ENCODE measurements around the gene GIGYF1. TPM values are rescaled to one million over a fixed set of nuclear protein-coding genes. Genes with fewer than 3 reads are reported as not detected.
A peak's percentile ranks its signal among the peaks of the same experiment; 100 is the strongest.

The GIGYF1 gene
- total and polyA plus RNA-seq, 2 donors (not counting 3 experiments of a cell fraction or from before 2014, with no cell fraction given), result 13.6 to 46.3 TPM

- Histone ChIP-seq H3K36me3 (ENCODE audit: control insufficient read depth in 2 of 2, extremely low read depth in 1 of 2, insufficient read depth in 2 of 2, low read length in 2 of 2) (peaks cover 10 to 39% of the 10 kb centered on the region in 2 experiments), H3K9ac (replicated peaks; ENCODE audit: extremely low read depth, insufficient read depth, low read length) (no peak overlapping the region), H3K9me3 (replicated peaks; ENCODE audit: control insufficient read depth, insufficient read depth, low read length) (no peaks in the 10 kb centered on the region), H3K27ac (ENCODE audit: insufficient read depth, low read depth, low read length) (peak overlapping the region; percentile 26), H3K4me3 (replicated peaks in 1 of 3; ENCODE audit: insufficient read depth in 1 of 3, low read depth in 1 of 3, low read length in 3 of 3) (peak overlapping the region in 1 of 3 experiments; percentile 88), H3K4me2 (ENCODE audit: insufficient read depth, low read length) (no peak overlapping the region), H4K20me1 (replicated peaks; ENCODE audit: control insufficient read depth, extremely low read depth, insufficient read depth, low read length) (no peaks in the 10 kb centered on the region), H3K79me2 (ENCODE audit: control insufficient read depth, insufficient read depth, low read length) (peaks cover 28% of the 10 kb centered on the region), H3K27me3 (ENCODE audit: control insufficient read depth in 2 of 2, insufficient read depth in 2 of 2, low read length in 2 of 2) (no peaks in the 10 kb centered on the region), H3K9me1 (replicated peaks; ENCODE audit: control insufficient read depth, extremely low read depth, insufficient read depth, low read length) (no peaks in the 10 kb centered on the region), H3K4me1 (ENCODE audit: control insufficient read depth, extremely low read depth, insufficient read depth, low read length) (peaks cover 4% of the 10 kb centered on the region), H2AFZ (ENCODE audit: low read depth, low read length) (no peak overlapping the region)
- FAIRE-seq (no peak), DNase-seq (ENCODE audit: low read depth, low spot score) (no peak)
- POLR2A ChIA-PET, result interaction anchor here (1.0 kb wide), 3 partner anchors 90 to 248 kb away, joined by 3 to 5 read pairs (median 4); partner anchors contain the start of genes FBXO24, LRCH4 and ZCWPW1
- CTCF ChIA-PET, result interaction anchor here (0.6 to 2.2 kb wide), 6 partner anchors 16 to 211 kb away, joined by 3 to 9 read pairs (median 4); no protein-coding TSS in a partner anchor
- dilution Hi-C loops (cut with MboI; ENCODE audit: extremely low pct_ligation_motif_present, low sequenced_read_pairs) (no loop called here), intact Hi-C loops (cut with micrococcal nuclease) (loop anchor here (5.0 kb wide), 1 partner anchor 209 kb away; no protein-coding TSS in a partner anchor)
- TF ChIP-seq CTCF (IDR thresholded peaks at IDR 0.05; ENCODE audit: extremely low read depth in 1 of 2, insufficient read depth in 1 of 2, low read depth in 1 of 2, low read length in 2 of 2) (no peak), POLR2A (IDR thresholded peaks at IDR 0.05; ENCODE audit: low read depth, low read length) (peak; percentile 18), MAX (IDR thresholded peaks at IDR 0.05; ENCODE audit: insufficient read depth, insufficient read length) (no peak), EZH2 (IDR thresholded peaks at IDR 0.05; ENCODE audit: borderline replicate concordance, low read depth, low read length, severe bottlenecking) (no peak), JUN (IDR thresholded peaks at IDR 0.05; ENCODE audit: borderline replicate concordance, insufficient read depth, insufficient read length, low read depth) (no peak), GATA2 (IDR thresholded peaks at IDR 0.05; ENCODE audit: insufficient read depth, insufficient read length, low read depth, low read length) (no peak), POLR2AphosphoS5 (IDR thresholded peaks at IDR 0.05; ENCODE audit: insufficient read depth, low read depth, low read length) (no peak), FOS (IDR thresholded peaks at IDR 0.05; ENCODE audit: borderline replicate concordance, insufficient read depth, low read length) (no peak), MYC (IDR thresholded peaks at IDR 0.05; ENCODE audit: low read depth, low read length) (no peak)
- no TSS peak for BruUV-seq (replicated peaks)
These were observed 17.3 kb downstream of the GIGYF1 start for GRCh38 chr7:100676501-100677306.

Measured in endothelial cell of umbilical vein (primary cell).